ENCODE data around the gene TDO2.

The TDO2 gene

GRCh38 chr4:155885666-155886065, 17.8 kb upstream of the TDO2 start:
- H3K9me3 ChIP-seq (ENCODE audit: severe bottlenecking), result no peaks in the 10 kb centered on the region
- no peaks in the 10 kb centered on the region for H3K36me3 ChIP-seq (ENCODE audit: low read depth)
- no peak overlapping the region for H3K4me3 ChIP-seq (ENCODE audit: severe bottlenecking)
- TF ChIP-seq CTCF (IDR thresholded peaks at IDR 0.05; ENCODE audit: poor library complexity, severe bottlenecking), result no peak
- H3K4me1 ChIP-seq (ENCODE audit: insufficient read depth, poor library complexity, severe bottlenecking), result peaks cover 2% of the 10 kb centered on the region
- ATAC-seq (ENCODE audit: low read depth) (no peak), DNase-seq (ENCODE audit: low spot score) (no peak)
- no peak overlapping the region for H3K27ac ChIP-seq (ENCODE audit: poor library complexity, severe bottlenecking)
- H3K27me3 ChIP-seq (ENCODE audit: insufficient read depth, poor library complexity, severe bottlenecking), result no peaks in the 10 kb centered on the region

GRCh38 chr4:155887045-155887444, 16.5 kb upstream of the TDO2 start:
- H3K27me3 ChIP-seq (ENCODE audit: insufficient read depth, poor library complexity, severe bottlenecking), result no peaks in the 10 kb centered on the region
- H3K9me3 ChIP-seq (ENCODE audit: severe bottlenecking), result no peaks in the 10 kb centered on the region
- peaks cover 2% of the 10 kb centered on the region for H3K4me1 ChIP-seq (ENCODE audit: insufficient read depth, poor library complexity, severe bottlenecking)
- H3K4me3 ChIP-seq (ENCODE audit: severe bottlenecking), result no peak overlapping the region
- no peaks in the 10 kb centered on the region for H3K36me3 ChIP-seq (ENCODE audit: low read depth)
- no peak for DNase-seq (ENCODE audit: low spot score)
- no peak for TF ChIP-seq CTCF (IDR thresholded peaks at IDR 0.05; ENCODE audit: poor library complexity, severe bottlenecking)
- no peak overlapping the region for H3K27ac ChIP-seq (ENCODE audit: poor library complexity, severe bottlenecking)
- ATAC-seq (ENCODE audit: low read depth), result no peak

- no peak overlapping the region for H3K27ac ChIP-seq (ENCODE audit: poor library complexity, severe bottlenecking)
- H3K4me3 ChIP-seq (ENCODE audit: severe bottlenecking), result no peak overlapping the region
- H3K27me3 ChIP-seq (ENCODE audit: insufficient read depth, poor library complexity, severe bottlenecking), result no peaks in the 10 kb centered on the region
- peaks cover 2% of the 10 kb centered on the region for H3K4me1 ChIP-seq (ENCODE audit: insufficient read depth, poor library complexity, severe bottlenecking)
- DNase-seq (ENCODE audit: low spot score) (no peak), ATAC-seq (ENCODE audit: low read depth) (no peak)
- H3K9me3 ChIP-seq (ENCODE audit: severe bottlenecking), result no peaks in the 10 kb centered on the region
- no peaks in the 10 kb centered on the region for H3K36me3 ChIP-seq (ENCODE audit: low read depth)
- TF ChIP-seq CTCF (IDR thresholded peaks at IDR 0.05; ENCODE audit: poor library complexity, severe bottlenecking), result no peak
Observed at GRCh38 chr4:155887847-155888570, 15.5 kb upstream of the TDO2 start.

GRCh38 chr4:155889031-155889793, 14.3 kb upstream of the TDO2 start:
- DNase-seq (ENCODE audit: low spot score) (no peak), ATAC-seq (ENCODE audit: low read depth) (peak; percentile 53; the same call in 2 of the 3 replicates)
- Histone ChIP-seq H3K4me1 (ENCODE audit: insufficient read depth, poor library complexity, severe bottlenecking) (peaks cover 2% of the 10 kb centered on the region), H3K27me3 (ENCODE audit: insufficient read depth, poor library complexity, severe bottlenecking) (no peaks in the 10 kb centered on the region), H3K27ac (ENCODE audit: poor library complexity, severe bottlenecking) (no peak overlapping the region), H3K9me3 (ENCODE audit: severe bottlenecking) (no peaks in the 10 kb centered on the region), H3K36me3 (ENCODE audit: low read depth) (no peaks in the 10 kb centered on the region), H3K4me3 (ENCODE audit: severe bottlenecking) (no peak overlapping the region)
- no peak for TF ChIP-seq CTCF (IDR thresholded peaks at IDR 0.05; ENCODE audit: poor library complexity, severe bottlenecking)

- Histone ChIP-seq H3K9me3 (ENCODE audit: severe bottlenecking) (no peaks in the 10 kb centered on the region), H3K27me3 (ENCODE audit: insufficient read depth, poor library complexity, severe bottlenecking) (no peaks in the 10 kb centered on the region), H3K27ac (ENCODE audit: poor library complexity, severe bottlenecking) (no peak overlapping the region), H3K4me3 (ENCODE audit: severe bottlenecking) (no peak overlapping the region), H3K36me3 (ENCODE audit: low read depth) (no peaks in the 10 kb centered on the region), H3K4me1 (ENCODE audit: insufficient read depth, poor library complexity, severe bottlenecking) (peaks cover 2% of the 10 kb centered on the region)
- DNase-seq (ENCODE audit: low spot score) (no peak), ATAC-seq (ENCODE audit: low read depth) (no peak)
- no peak for TF ChIP-seq CTCF (IDR thresholded peaks at IDR 0.05; ENCODE audit: poor library complexity, severe bottlenecking)
Observed at GRCh38 chr4:155889946-155890345, 13.6 kb upstream of the TDO2 start.

All from RWPE2 (cell line).